ENCODE results near the gene OR51E1. TPM values are rescaled to one million over a fixed set of nuclear protein-coding genes. Genes with fewer than 3 reads are reported as not detected.

OR51E1 gene
- 1 to 10 TPM in 1 of 4 donors, under 1 TPM in 3; 0.12 to 1.2 (median 0.25) TPM for total RNA-seq

- intact Hi-C loops (cut with DNase I; ENCODE audit: low total_unique reads), result no loop called here
- Histone ChIP-seq H3K4me3 (peak within 1 kb of the TSS in 3 of 4 donors; percentile 10 to 44 (median 31)), H3K4me1 (peaks cover 15% of the 10 kb centered on the region in 2 donors), H3K36me3 (no peaks in the 10 kb centered on the region), H3K27me3 (no peaks in the 10 kb centered on the region), H3K27ac (peak within 1 kb of the TSS in 3 of 4 donors; percentile 41 to 59 (median 56)), H3K9me3 (no peaks in the 10 kb centered on the region)
- DNase-seq (no peak), ATAC-seq (no peak)
- no peak for TF ChIP-seq POLR2A (IDR thresholded peaks at IDR 0.05)
- TF ChIP-seq CTCF (IDR thresholded peaks at IDR 0.05 in 4 of 5, conservative IDR thresholded peaks at IDR 0.05 in 1 of 5), result no peak
- in situ Hi-C loops (cut with MboI; ENCODE audit: low sequenced_read_pairs in 4 of 4), result loop anchor here in 2 of 4 donors (25.0 kb wide), 3 partner anchors 344 to 1169 kb away; partner anchors contain the start of genes OR51L1 (in 1 of the 2) and OR52N2 (in 1 of the 2)
Observed at GRCh38 chr11:4643682-4644081, at the start of gene OR51E1. OR51E1 (plus strand) TSS chr11:4643982; CDS start chr11:4652527, 8,545 bp downstream.

- H3K4me1 ChIP-seq, result peaks cover 16 to 19% of the 10 kb centered on the region in 2 donors
- H3K27ac ChIP-seq, result no peak overlapping the region
- H3K9me3 ChIP-seq, result no peaks in the 10 kb centered on the region
- H3K36me3 ChIP-seq, result peaks cover 0 to 53% of the 10 kb centered on the region in 2 donors
- no peak for DNase-seq
- H3K27me3 ChIP-seq, result no peaks in the 10 kb centered on the region
- in situ Hi-C loops (cut with MboI; ENCODE audit: low sequenced_read_pairs in 4 of 4), result loop anchor here in 1 of 4 donors (25.0 kb wide), 1 partner anchor 768 kb away; the partner anchor contains the start of gene RHOG
- TF ChIP-seq CTCF (IDR thresholded peaks at IDR 0.05 in 4 of 5, conservative IDR thresholded peaks at IDR 0.05 in 1 of 5), result no peak
- TF ChIP-seq POLR2A (IDR thresholded peaks at IDR 0.05), result no peak
- intact Hi-C loops (cut with DNase I; ENCODE audit: low total_unique reads), result no loop called here
- no peak for ATAC-seq
- no peak overlapping the region for H3K4me3 ChIP-seq
Observed at GRCh38 chr11:4605057-4605456, 38.7 kb upstream of the OR51E1 start.

GRCh38 chr11:4606231-4607015 is 37.4 kb upstream of the OR51E1 start:
- intact Hi-C loops (cut with DNase I; ENCODE audit: low total_unique reads), result no loop called here
- no peaks in the 10 kb centered on the region for H3K27me3 ChIP-seq
- TF ChIP-seq POLR2A (IDR thresholded peaks at IDR 0.05), result no peak
- TF ChIP-seq CTCF (IDR thresholded peaks at IDR 0.05 in 4 of 5, conservative IDR thresholded peaks at IDR 0.05 in 1 of 5), result no peak
- peaks cover 0 to 39% of the 10 kb centered on the region in 2 donors for H3K36me3 ChIP-seq
- peak overlapping the region in 2 of 4 donors; percentile 64 to 76 for H3K4me3 ChIP-seq
- ATAC-seq (no peak), DNase-seq (no peak)
- in situ Hi-C loops (cut with MboI; ENCODE audit: low sequenced_read_pairs in 4 of 4), result loop anchor here in 1 of 4 donors (25.0 kb wide), 1 partner anchor 769 kb away; the partner anchor contains the start of gene RHOG
- peak overlapping the region in 1 of 4 donors; percentile 87 for H3K27ac ChIP-seq
- peaks cover 16 to 19% of the 10 kb centered on the region in 2 donors for H3K4me1 ChIP-seq
- no peaks in the 10 kb centered on the region for H3K9me3 ChIP-seq

- intact Hi-C loops (cut with DNase I; ENCODE audit: low total_unique reads) (no loop called here), in situ Hi-C loops (cut with MboI; ENCODE audit: low sequenced_read_pairs in 4 of 4) (loop anchor here in 1 of 4 donors (25.0 kb wide), 1 partner anchor 770 kb away; the partner anchor contains the start of gene RHOG)
- H3K27ac ChIP-seq, result peak overlapping the region; percentile 86 to 88 (median 87)
- no peaks in the 10 kb centered on the region for H3K9me3 ChIP-seq
- no peak for TF ChIP-seq POLR2A (IDR thresholded peaks at IDR 0.05)
- TF ChIP-seq CTCF (IDR thresholded peaks at IDR 0.05 in 4 of 5, conservative IDR thresholded peaks at IDR 0.05 in 1 of 5), result no peak
- no peaks in the 10 kb centered on the region for H3K27me3 ChIP-seq
- peaks cover 16 to 19% of the 10 kb centered on the region in 2 donors for H3K4me1 ChIP-seq
- DNase-seq (no peak), ATAC-seq (no peak)
- peaks cover 0 to 32% of the 10 kb centered on the region in 2 donors for H3K36me3 ChIP-seq
- H3K4me3 ChIP-seq, result peak overlapping the region; percentile 64 to 76 (median 72)
Observed at GRCh38 chr11:4607096-4607495, 36.7 kb upstream of the OR51E1 start.
